Thoracic aorta (tissue), 2 donors: ENCODE measurements around the gene BEND5. TPM values are rescaled to one million over a fixed set of nuclear protein-coding genes. Genes with fewer than 3 reads are reported as not detected.

ENCODE experiments used
- ATAC-seq: fragments of 150-250 bp; one replicate; pipeline ENCODE4 v1.8.0; 2017; ENCODE audit warnings: low read depth; ENCODE audit not compliant: insufficient number of reproducible peaks, low FRiP score
- DNase-seq: peaks from one replicate; pipeline ENCODE4 v3.0.0-alpha.2; 2020; ENCODE audit warnings: low spot score
- H3K27ac ChIP-seq, 2 donors: fragments of 200-600 bp; sonication (generic); 1 replicate in 1 of 2; 2 replicates in 1 of 2; pipeline ENCODE4 v1.5.1; 2016; ENCODE audit warnings: mild to moderate bottlenecking in 2 of 2, moderate library complexity in 2 of 2
- H3K27me3 ChIP-seq: fragments of 200-600 bp; sonication (generic); replicated peaks from 2 replicates; pipeline ENCODE4 v1.6.0; 2016; ENCODE audit warnings: mild to moderate bottlenecking; ENCODE audit not compliant: insufficient read depth
- H3K36me3 ChIP-seq: fragments of 200-600 bp; sonication (generic); one replicate; pipeline ENCODE4 v1.5.1; 2016
- H3K4me1 ChIP-seq, 2 donors: fragments of 200-600 bp; sonication (generic); 1 replicate in 1 of 2; 2 replicates in 1 of 2; pipeline versions ENCODE4 v1.5.1 to v1.6.0; 2016; ENCODE audit warnings: low read depth in 2 of 2, mild to moderate bottlenecking in 1 of 2; ENCODE audit not compliant: control insufficient read depth in 1 of 2
- H3K4me3 ChIP-seq: fragments of 200-600 bp; sonication (generic); 2 replicates; pipeline ENCODE4 v1.5.1; 2016; ENCODE audit warnings: mild to moderate bottlenecking
- H3K9me3 ChIP-seq: fragments of 200-600 bp; sonication (generic); 2 replicates; pipeline ENCODE4 v1.5.1; 2016
- total RNA-seq, 2 donors: library from RNA; depleted of rRNA; stranded (reverse); fragments of >200 nt; gene quantifications; one replicate each; pipeline versions ENCODE4 v1.1.0 to v1.2.3, GENCODE V29; 2016
- TF ChIP-seq, protein P1 (sequence below): fragments of 200-600 bp; sonication (generic); IDR thresholded peaks from one replicate; pipeline ENCODE4 v1.5.1; 2019; ENCODE audit warnings: antibody characterized with exemption

Gene BEND5
- total RNA-seq, 2 donors from 2014 or later: 6.5 to 9.5 TPM

DNA sequence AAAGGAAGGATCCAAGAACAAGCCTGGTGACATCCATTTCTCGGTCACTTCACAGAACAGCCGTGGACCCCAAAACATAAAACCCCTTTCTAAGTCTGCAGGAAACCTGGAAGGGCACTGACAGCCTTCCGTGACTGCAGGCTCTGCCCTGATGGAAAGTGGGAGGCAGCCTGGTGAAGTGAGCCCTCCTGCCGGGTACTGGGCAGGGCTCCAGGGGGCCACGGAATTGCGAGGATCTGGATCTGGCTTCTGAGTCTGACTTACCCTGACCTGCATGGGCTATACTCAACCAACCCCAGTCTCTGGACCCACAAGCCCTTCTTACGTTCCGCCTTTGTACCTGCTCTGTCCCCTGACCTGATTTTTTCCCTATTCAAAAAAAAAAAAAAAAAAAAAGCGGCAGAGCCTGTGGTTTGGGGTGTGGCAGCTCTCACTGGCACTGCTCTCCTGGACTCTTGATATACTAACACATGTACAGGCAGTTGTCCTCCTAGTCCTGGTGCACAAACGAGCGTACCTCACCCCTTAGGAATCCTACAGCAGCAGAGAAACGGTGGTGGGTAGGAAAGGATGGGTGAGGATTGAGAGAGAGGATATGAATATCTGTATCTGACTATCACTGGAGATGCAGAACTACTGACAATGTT is 82.9 kb downstream of the BEND5 start:
- Histone ChIP-seq H3K4me3 (no peak overlapping the region), H3K4me1 (no peaks in the 10 kb centered on the region), H3K27ac (no peak overlapping the region), H3K36me3 (no peaks in the 10 kb centered on the region), H3K27me3 (no peaks in the 10 kb centered on the region), H3K9me3 (no peaks in the 10 kb centered on the region)
- TF ChIP-seq, protein P1, sequence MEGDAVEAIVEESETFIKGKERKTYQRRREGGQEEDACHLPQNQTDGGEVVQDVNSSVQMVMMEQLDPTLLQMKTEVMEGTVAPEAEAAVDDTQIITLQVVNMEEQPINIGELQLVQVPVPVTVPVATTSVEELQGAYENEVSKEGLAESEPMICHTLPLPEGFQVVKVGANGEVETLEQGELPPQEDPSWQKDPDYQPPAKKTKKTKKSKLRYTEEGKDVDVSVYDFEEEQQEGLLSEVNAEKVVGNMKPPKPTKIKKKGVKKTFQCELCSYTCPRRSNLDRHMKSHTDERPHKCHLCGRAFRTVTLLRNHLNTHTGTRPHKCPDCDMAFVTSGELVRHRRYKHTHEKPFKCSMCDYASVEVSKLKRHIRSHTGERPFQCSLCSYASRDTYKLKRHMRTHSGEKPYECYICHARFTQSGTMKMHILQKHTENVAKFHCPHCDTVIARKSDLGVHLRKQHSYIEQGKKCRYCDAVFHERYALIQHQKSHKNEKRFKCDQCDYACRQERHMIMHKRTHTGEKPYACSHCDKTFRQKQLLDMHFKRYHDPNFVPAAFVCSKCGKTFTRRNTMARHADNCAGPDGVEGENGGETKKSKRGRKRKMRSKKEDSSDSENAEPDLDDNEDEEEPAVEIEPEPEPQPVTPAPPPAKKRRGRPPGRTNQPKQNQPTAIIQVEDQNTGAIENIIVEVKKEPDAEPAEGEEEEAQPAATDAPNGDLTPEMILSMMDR: no peak
- no peak for DNase-seq
- no peak for ATAC-seq

DNA sequence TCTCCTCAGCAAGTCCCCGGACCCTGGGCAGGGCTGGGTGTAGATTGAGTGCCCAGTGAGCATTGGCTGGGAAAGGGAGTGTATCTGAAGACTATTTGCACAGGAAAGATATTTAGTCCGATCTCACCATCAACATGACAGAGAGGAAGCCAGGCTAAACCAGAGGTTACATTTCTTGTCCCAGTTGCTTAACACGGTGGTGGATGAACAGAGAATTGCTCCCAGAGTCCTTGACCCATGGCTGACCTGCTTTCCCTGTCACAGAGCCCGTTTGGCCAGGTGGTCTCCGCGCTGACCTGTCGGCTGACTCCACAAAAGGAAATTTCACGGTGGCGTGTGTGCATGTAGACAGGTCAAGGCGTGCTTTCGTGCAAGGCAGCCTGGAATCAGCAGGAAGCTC is 83.5 kb downstream of the BEND5 start:
- Histone ChIP-seq H3K27me3 (no peaks in the 10 kb centered on the region), H3K36me3 (no peaks in the 10 kb centered on the region), H3K4me3 (no peak overlapping the region), H3K9me3 (no peaks in the 10 kb centered on the region), H3K27ac (no peak overlapping the region), H3K4me1 (no peaks in the 10 kb centered on the region)
- ATAC-seq (no peak), DNase-seq (no peak)
- TF ChIP-seq, protein P1: no peak

DNA sequence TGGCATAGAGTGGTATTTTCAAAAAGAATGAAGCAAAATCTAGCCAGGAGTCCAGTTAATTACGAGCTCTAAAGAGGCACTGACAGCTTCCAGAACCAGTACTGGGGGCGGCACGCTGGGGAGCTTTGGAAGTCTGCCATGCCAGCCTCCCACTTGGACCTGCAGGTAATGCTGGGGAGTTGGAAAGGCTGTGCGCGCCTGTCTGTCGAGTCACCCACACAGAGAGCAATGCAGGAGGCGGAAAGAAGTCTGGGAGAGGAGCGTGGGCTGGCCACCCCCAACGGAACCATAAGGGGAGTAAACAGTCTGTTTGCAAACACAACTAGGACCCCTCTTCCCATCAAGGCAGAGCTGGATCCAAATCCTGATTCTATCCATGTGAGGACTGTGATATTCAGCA is 84.5 kb downstream of the BEND5 start:
- DNase-seq (no peak), ATAC-seq (no peak)
- H3K27ac ChIP-seq: no peak overlapping the region
- H3K27me3 ChIP-seq: no peaks in the 10 kb centered on the region
- H3K4me1 ChIP-seq: no peaks in the 10 kb centered on the region
- TF ChIP-seq, protein P1: no peak
- H3K4me3 ChIP-seq: no peak overlapping the region
- no peaks in the 10 kb centered on the region for H3K9me3 ChIP-seq
- no peaks in the 10 kb centered on the region for H3K36me3 ChIP-seq

DNA sequence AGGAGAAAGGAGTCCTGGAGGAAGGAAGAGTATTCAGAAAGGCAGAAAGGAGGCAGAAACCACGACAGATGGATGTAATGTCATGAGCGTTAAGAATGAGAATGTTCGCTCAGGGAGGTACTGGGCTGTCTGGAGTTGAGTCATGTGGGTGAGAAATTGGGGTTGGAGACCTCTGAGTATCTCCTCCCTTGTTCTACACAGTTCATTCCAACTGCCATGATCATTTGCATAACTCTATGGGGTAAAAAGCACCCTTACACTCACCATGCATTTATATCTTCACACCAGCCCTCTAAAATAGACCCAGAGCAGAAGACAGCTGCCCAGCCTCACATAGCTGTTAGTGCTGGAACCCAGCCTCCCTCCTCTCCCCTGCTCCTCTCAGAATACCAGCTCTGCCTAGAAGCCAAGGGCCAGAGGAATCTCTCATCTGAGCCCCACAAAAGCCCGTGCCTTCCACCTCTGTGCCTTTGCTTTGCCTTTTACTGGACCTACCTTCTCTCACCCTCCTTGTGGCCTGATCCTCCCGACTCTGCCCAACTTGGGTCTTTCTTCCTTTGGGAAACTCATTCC is 85.2 kb downstream of the BEND5 start:
- TF ChIP-seq, protein P1: no peak
- DNase-seq (no peak), ATAC-seq (no peak)
- Histone ChIP-seq H3K4me1 (no peaks in the 10 kb centered on the region), H3K9me3 (no peaks in the 10 kb centered on the region), H3K4me3 (no peak overlapping the region), H3K27me3 (no peaks in the 10 kb centered on the region), H3K27ac (no peak overlapping the region), H3K36me3 (no peaks in the 10 kb centered on the region)

DNA sequence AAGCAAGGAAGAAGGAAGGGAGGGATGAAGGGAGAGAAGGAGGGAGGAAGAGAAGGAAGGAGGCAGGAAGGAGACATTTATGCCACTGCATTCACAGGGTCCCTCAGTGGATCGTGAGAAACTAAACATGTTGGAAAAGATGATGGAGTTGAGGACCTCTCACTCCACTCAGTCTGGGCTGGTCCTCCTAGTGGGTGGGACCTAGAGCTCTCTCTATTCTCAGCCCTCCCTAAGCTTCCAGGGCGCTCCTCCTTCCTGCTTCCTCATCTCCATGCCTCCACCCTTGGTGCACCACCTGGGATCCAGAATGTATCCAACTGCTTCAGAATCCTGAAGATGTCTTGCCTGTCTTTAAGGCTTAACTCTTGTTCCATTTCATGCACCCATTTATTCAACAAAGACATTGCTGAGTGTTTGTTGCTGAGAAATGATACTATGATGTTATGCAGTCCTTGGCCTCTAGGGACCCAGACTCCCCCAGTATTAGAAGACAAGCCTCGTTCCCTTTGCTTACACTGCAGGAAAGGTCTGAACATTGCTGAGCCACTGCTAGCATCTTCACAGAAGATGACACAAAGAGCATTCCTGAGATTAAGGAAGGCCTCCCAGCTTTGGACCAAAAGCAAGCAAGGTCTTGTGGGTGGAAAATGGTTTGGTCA is 88.5 kb downstream of the BEND5 start:
- Histone ChIP-seq H3K9me3 (no peaks in the 10 kb centered on the region), H3K27me3 (no peaks in the 10 kb centered on the region), H3K4me1 (peaks cover 12 to 17% of the 10 kb centered on the region in 2 donors), H3K27ac (no peak overlapping the region), H3K36me3 (no peaks in the 10 kb centered on the region), H3K4me3 (no peak overlapping the region)
- ATAC-seq (no peak), DNase-seq (no peak)
- TF ChIP-seq, protein P1: no peak
